SHP77 (cell line): ENCODE results near the gene TMEM184C.

Experiments
- DNase-seq, 2 experiments: peaks; one replicate each; lab custom pipeline; 2025; lab: John Stamatoyannopoulos, UW

The TMEM184C gene

DNA sequence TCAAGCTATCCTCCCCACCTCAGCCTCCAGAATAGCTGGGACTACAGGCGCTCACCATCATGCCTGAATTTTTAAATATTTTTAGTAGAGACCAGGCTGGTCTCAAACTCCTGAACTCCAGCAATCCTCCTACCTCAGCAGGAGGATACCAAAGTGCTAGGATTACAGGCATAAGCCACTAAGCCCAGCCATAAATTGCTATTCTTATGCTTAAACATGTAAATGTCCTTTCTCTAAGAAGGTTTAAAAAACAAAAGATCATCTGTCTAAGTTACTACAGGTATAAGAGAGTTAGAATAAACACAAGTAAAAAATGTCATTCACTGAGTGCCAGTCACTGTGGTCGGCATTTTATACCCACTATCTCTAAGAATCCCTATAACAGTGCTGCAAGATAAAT is 38.4 kb downstream of the TMEM184C start:
- DNase-seq = no peak

GRCh38 chr4:147658501-147658900 is 41.3 kb downstream of the TMEM184C start:
- no peak for DNase-seq

- no peak for DNase-seq
These were observed 56.9 kb downstream of the TMEM184C start for GRCh38 chr4:147674073-147674472.

DNA sequence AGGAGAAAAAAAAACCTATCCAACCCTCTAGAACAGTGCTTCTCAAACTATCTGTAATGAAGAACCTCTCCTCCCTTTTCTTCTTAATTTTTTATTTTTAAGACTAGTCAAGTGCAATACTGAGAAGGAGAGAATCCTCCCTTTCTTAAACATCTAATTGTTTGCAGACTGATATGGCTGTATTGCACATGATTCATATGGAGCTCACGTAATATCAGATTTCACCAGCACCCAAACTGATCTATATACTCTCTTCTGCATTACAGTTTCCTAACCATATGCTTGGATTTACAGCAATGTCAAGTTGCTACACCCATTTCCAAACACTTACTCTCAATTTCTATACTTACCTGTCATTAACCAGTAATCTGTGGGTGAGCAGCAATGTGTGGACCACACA is 57.3 kb downstream of the TMEM184C start:
- DNase-seq = no peak

DNA sequence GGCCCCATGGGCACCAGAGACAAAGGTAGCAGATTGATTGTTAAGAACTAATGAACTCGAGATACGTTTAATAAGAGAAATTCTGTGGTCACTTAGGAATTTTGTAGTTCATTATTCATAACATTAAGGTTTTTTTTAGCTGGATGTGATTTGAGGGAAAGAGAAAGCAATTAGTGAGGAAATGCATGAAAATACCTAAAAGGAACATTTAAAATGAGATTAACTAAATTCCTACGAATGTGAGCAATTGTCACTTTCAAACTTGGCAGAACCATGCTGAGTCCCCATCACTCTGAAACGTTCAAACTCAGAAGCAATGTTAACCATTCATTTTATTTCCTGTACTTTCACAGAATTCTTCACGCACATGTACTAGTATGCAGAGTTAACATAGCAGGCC is 60.9 kb downstream of the TMEM184C start:
- no peak for DNase-seq

GRCh38 chr4:147678796-147679549 is 61.8 kb downstream of the TMEM184C start:
- DNase-seq = no peak

- DNase-seq = no peak
These were observed 65.6 kb downstream of the TMEM184C start for GRCh38 chr4:147682755-147683154.

DNA sequence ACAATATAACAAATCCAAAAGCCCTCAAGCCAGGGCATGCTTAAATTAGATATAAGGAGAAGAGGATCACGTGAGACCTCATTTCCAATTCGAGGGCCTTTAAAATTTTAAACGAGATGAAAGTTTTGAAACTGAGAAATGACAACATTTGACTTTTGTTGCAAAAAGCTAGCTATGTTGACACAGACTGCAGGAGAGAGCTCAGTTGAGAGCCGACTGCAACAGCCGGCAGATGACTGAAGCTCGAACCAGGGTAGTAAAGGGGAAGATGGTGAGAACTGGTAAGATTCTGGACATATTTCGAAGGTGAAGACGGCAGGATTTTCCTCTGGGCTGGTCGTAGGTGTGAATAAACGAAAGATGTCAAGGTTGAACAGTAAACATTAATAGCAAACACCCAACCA is 66.0 kb downstream of the TMEM184C start:
- no peak for DNase-seq

DNA sequence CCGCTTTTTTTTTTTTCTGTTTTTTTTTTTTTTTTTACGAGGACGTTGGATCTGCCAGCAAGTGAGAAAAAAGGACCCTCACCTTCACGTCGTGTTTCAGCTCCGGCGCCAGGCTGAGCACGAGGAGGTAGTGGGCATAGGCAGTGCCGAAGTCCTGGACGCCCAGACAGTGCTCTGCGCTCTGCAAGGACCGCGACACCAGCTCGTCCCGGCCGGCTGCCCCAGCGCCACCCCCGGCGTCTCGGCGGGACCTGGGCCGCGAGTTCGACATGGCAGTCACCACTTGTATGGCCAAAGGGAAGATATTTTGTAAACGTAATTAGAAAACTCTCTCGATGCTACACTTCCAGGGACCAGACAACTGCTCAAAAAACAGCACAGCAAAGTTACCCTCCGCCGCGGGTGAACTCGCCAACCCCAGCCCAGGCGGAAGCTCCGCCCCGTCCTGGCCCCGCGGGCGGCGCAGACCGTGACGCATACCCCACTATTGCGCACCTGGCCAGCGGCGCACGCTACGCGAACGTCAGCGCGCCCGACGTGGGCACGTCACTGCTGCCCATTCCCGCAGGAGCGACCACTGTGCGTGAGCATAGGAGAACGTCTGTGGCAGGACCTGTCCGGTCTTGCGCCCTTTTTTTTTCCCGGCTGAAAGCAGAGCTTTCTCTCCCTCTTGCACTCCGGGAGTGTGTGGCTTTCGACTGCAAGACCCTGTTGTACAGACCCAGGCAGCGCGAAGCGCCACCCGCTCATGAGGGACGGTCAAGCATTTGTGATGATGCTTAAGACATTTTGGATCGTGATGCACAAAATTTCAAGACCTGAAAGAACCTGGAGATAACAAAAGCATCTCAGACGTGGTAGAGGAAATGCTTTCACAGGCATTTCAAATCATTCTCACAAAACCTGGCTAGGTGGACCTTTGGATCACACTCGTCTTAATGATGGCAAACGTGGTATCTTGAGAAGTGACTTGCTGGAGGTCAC is 66.8 kb downstream of the TMEM184C start, which contains the start of gene PRMT9:
PRMT9 (minus strand) TSS at position 447 of the 984 bp plus-strand sequence; CDS start at position 271, 176 bp downstream.
- DNase-seq = peak; percentile 75 to 89

DNA sequence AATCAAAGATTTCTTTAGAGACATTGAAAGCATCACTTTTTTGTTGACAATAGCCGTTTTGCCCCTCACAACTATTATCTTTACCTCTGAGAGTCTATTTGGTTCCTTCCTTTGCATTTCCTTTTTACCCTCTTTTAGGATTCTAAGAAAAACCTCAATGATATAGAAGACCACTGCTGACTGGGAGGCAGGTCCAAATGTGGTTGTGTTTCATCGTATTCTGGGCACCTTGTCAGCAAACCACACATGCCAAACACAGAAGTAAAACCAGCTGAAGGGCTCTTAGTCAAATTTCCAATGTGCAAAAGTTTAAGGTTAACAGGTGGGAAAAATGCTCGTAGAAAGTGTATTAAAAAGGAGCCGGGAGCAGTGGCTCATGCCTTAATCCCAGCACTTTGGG is 71.9 kb downstream of the TMEM184C start:
- no peak for DNase-seq

GRCh38 chr4:147691820-147692219 is 74.6 kb downstream of the TMEM184C start:
- no peak for DNase-seq

GRCh38 chr4:147693218-147693617 is 76.0 kb downstream of the TMEM184C start:
- DNase-seq = no peak

- no peak for DNase-seq
These were observed 79.7 kb downstream of the TMEM184C start for GRCh38 chr4:147696866-147697265.

GRCh38 chr4:147704846-147705245 is 87.6 kb downstream of the TMEM184C start:
- no peak for DNase-seq

GRCh38 chr4:147707892-147708672 is 90.9 kb downstream of the TMEM184C start:
- DNase-seq = peak; percentile 2 to 27

GRCh38 chr4:147709999-147710398 is 92.8 kb downstream of the TMEM184C start:
- DNase-seq = no peak

DNA sequence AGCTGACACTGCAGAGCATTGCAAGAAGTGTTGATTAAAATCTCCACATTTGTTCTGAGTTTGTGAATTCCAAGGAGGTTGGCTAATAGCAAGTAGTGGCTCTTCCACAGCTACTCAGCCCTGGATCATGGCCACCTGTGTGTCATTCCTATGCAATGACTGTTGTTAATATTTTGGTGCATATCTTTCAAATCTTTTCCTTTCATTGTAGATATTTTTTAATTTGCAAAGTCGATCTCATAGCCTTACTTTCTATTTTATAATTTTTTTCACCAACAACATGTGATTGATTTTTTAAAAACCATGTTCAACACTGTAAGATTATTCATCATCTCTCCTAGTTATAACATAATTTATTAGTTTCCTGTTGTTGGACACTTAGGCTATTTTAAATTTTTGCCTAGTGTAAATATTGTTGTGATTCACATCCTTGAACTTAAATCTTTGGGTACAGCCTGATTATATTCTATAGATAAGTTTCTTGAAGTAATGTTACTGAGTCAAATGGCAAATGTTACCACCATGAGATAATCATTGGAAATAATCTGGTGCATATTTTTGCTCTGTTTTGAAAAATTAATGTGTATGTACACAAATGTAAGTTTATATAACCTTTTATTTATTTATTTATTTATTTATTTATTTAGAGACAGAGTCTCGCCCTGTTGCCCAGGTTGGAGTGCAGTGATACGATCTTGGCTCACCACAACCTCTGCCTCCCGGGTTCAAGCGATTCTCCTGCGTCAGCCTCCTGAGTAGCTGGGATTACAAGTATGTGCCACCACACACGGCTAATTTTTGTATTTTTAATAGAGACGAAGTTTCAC is 97.6 kb downstream of the TMEM184C start:
- DNase-seq = no peak

- no peak for DNase-seq
These were observed 100.7 kb downstream of the TMEM184C start for GRCh38 chr4:147717878-147718277.
